Amniotic stem cell (primary cell): Measurements from ENCODE around the gene IFNL1.
"Not testable (repeated sequence)": the region's sequence is repeated elsewhere in the genome, so short reads cannot be mapped to it uniquely, and the experiment has no call there.

ENCODE experiments used
- DNase-seq: peaks from one replicate; lab custom pipeline; 2025; lab: John Stamatoyannopoulos, UW

Gene IFNL1

DNA sequence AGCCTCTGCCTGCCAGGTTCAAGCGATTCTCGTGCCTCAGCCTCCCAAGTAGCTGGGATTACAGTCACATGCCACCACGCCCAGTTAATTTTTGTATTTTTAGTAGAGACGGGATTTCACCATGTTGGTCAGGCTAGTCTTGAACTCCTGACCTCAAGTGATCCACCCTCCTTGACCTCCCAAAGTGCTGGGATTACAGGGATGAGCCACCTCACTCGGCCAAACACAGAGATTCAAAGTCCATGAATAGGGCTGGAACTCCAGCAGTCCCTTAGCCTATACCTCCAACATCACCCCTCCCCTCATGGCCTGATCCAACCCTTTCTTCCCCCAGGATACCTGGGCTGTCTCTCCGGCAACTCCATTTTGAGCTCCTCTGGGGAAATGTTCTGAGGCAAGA lies 36.5 kb downstream of the IFNL1 start:
- not testable (repeated sequence) for DNase-seq

DNA sequence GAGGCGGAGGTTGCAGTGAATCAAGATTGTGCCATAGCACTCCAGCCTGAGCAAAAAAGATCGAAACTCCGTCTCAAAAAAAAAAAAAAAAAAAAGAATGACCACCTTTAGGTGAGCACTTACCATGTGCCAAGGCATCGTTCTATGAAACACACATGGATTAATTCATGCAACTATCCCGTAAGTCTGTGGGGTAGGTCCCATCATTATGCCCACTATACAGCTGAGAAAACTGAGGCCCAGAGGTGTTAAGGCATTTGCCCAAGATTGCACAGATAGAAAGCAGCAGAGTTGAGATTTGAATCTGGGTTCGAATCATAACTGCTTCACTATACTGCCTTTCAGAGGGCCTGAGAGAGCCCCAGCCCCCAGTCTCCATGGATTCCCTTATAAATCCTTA lies 37.3 kb downstream of the IFNL1 start:
- DNase-seq: no peak

DNA sequence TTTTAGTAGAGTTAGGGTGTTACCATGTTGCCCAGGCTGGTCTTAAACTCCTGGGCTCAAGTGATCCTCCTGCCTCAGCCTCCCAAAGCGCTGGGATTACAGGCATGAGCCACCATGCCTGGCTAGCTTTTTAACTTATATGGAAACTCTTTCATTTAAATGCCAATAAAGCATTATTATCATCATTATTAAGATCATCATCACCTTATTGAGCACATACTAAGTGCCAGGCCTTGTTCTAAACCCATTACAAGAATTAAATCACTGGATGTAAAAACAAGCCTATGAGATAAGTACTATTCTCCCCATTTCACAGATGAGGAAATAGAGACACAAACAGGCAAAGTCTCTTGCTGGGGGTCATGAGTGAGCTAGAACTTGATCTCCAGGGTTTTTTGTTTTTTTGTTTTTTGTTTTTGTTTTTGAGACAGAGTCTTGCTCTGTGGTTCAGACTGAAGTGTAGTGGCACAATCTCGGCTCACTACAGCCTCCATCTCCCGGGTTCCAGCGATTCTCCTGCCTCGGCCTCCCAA lies 38.3 kb downstream of the IFNL1 start:
- no peak for DNase-seq

DNA sequence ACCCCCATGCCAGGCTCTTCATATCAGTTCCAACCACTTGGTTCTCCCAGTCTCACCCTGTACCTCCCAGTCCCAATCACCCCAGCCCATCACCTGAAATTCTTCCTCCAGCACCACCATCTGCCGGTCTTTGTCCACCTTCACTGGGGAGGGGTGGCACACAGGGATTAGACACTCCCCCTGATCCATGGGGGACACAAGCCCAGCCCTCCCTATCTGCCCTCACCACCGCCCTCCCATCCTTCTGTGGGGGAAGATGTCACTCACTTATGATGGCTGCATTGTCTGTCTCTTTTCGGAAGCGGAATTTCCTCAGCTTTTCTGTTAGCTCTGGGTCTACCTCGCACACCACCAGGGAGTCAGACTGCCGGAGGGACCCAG lies 39.0 kb downstream of the IFNL1 start:
- no peak for DNase-seq

DNA sequence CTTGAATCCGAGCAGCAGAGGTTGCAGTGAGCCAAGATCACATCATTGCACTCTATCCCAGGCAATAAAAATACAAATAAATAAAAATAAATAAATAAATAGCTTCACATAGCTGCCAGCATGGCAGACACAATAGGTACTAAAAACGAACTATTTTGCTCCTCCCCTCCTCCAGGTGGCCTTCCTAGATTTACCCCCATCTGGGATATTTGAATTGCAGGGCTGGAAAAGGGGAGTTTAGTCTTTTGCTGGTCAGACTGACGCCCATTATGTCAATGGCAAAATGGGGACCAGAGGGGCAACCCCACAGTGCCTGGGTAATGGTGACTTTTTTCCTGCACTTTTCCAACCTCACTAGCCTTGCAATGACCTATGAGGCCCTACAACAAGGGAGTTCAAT lies 40.3 kb downstream of the IFNL1 start:
- DNase-seq: no peak

DNA sequence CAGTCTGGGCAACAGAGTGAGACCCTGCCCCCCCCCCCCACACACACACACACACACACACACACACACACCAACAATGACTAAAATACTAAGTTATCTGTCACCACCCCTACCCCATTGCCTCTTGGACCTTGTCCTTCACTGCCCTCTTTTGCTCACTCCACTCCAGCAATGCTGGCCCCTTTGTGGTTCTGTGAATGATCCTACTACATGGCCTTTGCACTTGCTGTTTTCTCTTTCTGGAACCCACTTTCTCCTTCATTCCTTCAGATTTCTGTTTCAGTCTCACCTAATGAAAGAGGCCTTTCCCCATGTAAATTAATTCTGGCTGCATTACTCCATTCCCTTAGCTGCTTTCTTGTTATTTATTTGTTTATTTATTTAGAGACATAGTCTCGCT lies 43.5 kb downstream of the IFNL1 start:
- DNase-seq: no peak

DNA sequence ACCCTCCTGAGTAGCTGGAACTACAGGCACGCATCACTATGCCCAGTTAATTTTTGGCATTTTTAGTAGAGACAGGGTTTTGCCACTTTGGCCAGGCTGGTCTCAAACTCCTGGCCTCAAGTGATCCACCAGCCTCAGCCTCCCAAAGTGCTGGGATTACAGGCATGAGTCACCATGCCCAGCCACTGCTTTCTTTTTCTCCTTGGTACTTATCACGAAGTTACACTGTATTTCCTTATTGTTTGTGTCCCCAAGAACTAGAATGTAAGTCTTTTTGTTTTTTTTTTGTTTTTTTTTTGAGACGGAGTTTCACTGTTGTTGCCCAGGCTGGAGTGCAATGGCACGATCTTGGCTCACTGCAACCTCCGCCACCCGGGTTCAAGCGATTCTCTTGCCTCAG lies 43.9 kb downstream of the IFNL1 start:
- not testable (repeated sequence) for DNase-seq

DNA sequence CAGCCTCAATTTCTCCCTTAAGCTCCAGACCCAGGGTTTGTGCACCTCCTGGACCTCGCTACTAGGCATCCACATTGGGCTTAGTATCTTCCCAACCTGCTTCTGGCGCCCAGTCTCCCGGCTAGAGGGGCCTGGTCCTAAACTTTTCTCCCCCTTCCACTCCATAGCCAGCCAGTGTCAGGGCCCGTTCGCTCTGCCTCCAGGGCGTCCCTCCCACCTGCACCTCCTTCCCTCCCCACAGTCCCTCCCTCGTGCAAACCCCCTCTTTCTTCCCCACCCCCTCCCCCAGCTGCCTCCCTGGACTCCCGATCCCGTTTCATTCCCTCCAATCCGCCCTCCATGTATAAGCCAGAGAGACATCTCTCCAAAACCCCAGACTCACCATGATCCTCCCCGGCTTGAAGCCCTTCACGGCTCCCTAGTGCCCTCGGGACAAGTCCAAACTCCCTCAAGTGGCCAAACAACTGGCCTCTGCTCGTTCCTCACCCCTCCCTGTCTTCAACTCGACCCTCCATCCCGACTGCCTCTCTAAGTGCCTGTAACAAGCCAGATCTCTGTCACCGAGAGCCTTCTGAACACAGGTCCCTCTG lies 45.0 kb downstream of the IFNL1 start:
- no peak for DNase-seq

DNA sequence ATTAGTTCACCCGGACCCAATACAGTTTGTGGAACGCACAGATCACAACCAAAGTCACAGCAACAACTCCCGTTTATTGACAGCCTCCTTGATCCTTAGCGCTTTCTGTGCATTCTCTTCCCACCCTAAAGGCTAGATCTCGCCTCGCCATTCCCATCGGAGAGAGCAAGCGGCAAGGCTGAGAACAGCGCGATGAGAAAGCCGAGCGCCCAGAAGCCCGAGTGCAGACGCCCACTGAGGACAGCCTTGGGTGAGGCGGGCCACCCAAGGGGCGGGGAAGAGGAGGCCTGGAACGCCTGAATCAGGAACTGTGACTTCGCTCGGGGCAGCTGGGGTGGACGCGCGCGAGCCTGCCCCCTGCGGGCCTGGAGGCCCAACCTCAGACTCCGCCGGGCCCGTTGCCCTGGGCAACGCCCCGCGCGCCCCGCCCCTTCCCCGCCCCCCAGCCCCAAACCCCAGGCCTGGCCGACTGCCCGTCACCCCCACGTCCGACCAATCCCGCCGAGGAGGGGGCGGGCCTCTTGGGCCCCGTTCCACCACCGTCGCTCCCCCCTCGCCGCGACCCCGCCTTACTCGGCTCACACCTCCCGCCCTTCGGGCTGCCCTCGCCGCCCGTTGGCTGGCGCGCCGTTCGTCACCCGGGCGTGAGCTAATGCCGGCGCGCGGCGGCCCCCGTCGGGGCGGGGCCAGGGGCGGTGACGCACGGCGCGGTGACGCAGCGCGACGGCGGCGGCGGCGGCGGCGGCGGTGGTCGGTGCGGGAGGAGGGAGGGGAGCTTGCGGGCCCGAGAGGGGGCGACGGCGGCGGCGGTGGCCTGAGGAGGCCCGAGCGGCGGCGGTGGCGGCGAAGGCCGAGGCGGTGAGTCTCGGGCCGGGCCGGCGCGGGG lies 45.8 kb downstream of the IFNL1 start, which contains the start of gene SAMD4B:
TSS of gene SAMD4B (plus strand) at position 703 of the 886 bp plus-strand sequence. CDS start 14,473 bp downstream, outside the sequence.
- peak; percentile 98 for DNase-seq

DNA sequence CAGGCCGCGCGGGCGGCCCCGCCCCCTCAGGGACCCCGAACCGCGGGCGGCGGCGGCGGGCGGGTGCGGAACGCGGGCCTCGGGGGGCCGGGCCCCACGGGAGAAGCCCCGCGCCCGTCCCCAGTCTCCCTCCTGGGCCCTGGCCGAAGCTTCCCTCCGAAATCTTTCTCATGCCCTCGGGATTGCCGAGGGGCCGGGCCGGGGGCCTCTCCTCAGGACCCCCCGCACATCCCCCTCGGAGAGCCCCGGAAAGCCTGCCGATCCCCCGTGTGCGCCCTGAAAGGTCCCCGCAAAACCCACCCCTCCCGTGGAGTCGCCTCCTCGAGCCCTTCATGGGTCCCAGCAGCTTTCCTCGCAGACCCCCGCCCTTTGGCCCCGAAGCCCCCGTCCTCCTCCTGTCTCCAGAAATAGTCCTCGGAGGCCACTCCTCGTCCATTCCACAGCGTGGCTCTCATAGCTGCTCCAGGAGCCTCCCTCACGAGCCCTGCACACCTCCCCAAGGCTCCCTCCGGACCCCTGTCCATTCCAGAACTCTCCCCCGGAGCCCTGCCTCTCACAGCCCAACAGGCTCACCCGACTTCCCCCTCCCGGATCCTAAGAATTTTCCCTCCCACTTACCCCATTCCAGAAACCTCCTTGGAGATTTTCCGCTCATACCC lies 46.6 kb downstream of the IFNL1 start:
- DNase-seq: no peak

DNA sequence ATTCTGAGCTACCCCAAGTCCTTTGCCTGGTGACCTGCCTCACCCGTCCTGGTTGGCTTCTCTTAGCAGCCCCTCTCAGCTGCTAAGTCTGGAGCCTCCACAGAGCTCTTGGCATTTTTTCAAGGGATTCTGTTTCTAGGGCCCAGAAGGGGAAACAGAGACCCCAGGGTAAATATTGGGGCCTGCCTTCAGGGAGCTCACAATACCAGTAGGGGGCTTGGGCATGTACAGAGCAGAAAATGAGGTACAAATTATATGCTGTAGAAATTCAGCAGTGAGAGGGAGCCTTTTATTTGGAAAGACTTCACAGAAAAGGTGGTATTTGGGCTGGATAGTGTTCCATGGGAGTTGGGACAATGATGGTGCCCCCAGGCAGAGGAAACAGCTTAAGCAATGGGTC lies 49.7 kb downstream of the IFNL1 start:
- DNase-seq: no peak

DNA sequence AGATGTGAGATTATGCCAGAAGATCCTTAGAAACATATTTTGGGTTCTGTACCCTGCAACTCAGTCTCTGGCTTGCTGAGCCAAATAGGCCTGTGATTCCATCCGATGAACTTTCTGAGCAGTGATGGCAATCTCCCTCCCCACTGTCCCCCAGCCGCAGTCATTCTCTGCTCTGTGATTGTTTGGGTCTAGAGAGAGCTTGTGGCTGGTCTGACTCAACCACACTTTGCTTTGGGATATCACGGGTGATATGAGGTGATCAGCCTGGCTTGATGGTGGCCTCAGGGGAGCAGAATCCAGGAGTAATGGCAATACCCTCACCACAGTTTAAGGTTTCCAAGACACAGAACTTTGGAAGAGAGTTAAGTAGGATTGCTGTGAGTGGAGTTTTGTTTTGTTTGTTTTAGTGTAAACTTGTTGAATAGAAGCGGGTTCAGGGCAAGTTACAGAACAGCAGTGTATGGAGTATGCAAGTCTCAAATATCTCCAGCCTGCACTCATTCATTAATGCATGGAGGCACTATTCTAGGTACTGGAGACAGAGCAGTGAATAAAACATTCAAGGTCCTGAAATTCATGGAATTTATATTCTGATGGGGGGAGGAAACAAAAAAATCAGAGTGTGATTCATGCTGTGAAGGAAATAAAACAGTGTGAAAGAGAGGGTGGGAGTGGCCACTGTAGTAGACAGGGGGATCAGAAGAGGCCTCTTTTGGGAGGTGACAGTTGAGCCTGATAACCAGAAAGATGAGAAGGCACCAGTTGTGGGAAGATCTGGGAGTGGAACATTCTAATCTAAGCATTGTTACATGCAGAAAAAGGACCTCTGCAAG lies 51.3 kb downstream of the IFNL1 start:
- no peak for DNase-seq
